Mesendoderm (in vitro differentiated cells): ENCODE measurements around the gene DMP1.

Source experiments
- DNase-seq: peaks from one replicate; pipeline ENCODE4 v3.0.0; 2013
- H2AK5ac ChIP-seq: 2 replicates; pipeline ENCODE4 v1.6.1; 2013; ENCODE audit warnings: low read length, inconsistent platforms
- H2BK120ac ChIP-seq: 2 replicates; pipeline ENCODE4 v1.6.1; 2013; ENCODE audit warnings: low read depth, mild to moderate bottlenecking, low read length, moderate library complexity, mixed read lengths
- H2BK15ac ChIP-seq: replicated peaks from 2 replicates; pipeline ENCODE4 v1.6.1; 2013; ENCODE audit warnings: low read depth, mild to moderate bottlenecking, moderate library complexity
- H2BK5ac ChIP-seq: 2 replicates; pipeline ENCODE4 v1.6.1; 2013; ENCODE audit warnings: low read length, inconsistent platforms
- H3K18ac ChIP-seq: 2 replicates; pipeline ENCODE4 v1.6.1; 2013; ENCODE audit warnings: mild to moderate bottlenecking, low read length, mixed read lengths
- H3K23ac ChIP-seq: one replicate; pipeline ENCODE4 v1.6.1; 2013; ENCODE audit warnings: low read length
- H3K27ac ChIP-seq: 2 replicates; pipeline ENCODE4 v1.5.1; 2013; ENCODE audit warnings: low read depth, mild to moderate bottlenecking, inconsistent platforms, low read length, moderate library complexity
- H3K27me3 ChIP-seq: 2 replicates; pipeline ENCODE4 v1.6.1; 2013; ENCODE audit warnings: low read length, control low read depth, mild to moderate bottlenecking, inconsistent platforms; ENCODE audit not compliant: insufficient read depth, poor library complexity
- H3K36me3 ChIP-seq: 2 replicates; pipeline ENCODE4 v1.6.1; 2013; ENCODE audit warnings: low read length, inconsistent platforms; ENCODE audit not compliant: control insufficient read depth, insufficient read depth
- H3K4ac ChIP-seq: one replicate; pipeline ENCODE4 v1.6.1; 2013; ENCODE audit warnings: low read depth, mild to moderate bottlenecking, low read length, moderate library complexity
- H3K4me1 ChIP-seq: 2 replicates; pipeline ENCODE4 v1.6.1; 2013; ENCODE audit warnings: low read depth, low read length, inconsistent platforms; ENCODE audit not compliant: control insufficient read depth
- H3K4me2 ChIP-seq: 2 replicates; pipeline ENCODE4 v1.6.1; 2013; ENCODE audit warnings: low read length
- H3K4me3 ChIP-seq: 2 replicates; pipeline ENCODE4 v1.5.1; 2013; ENCODE audit warnings: mild to moderate bottlenecking, low read length
- H3K56ac ChIP-seq: one replicate; pipeline ENCODE4 v1.6.1; 2013; ENCODE audit warnings: low read length
- H3K79me1 ChIP-seq: 2 replicates; pipeline ENCODE4 v1.6.1; 2013; ENCODE audit warnings: low read length, inconsistent platforms
- H3K79me2 ChIP-seq: 2 replicates; pipeline ENCODE4 v1.6.1; 2013; ENCODE audit warnings: mild to moderate bottlenecking, low read length; ENCODE audit not compliant: control insufficient read depth, insufficient read depth
- H3K9ac ChIP-seq: 2 replicates; pipeline ENCODE4 v1.6.1; 2013; ENCODE audit warnings: low read length, inconsistent platforms
- H4K5ac ChIP-seq: one replicate; pipeline ENCODE4 v1.6.1; 2013; ENCODE audit warnings: low read length
- H4K8ac ChIP-seq: one replicate; pipeline ENCODE4 v1.6.1; 2013; ENCODE audit warnings: low read depth, mild to moderate bottlenecking, control low read depth, low read length, moderate library complexity
- WGBS: extraction: QIAGEN DNeasy Blood & Tissue Kit; methylation state at CpG from one replicate; pipeline ENCODE4 v1.1.7; 2013; ENCODE audit warnings: low lambda C conversion rate, missing lambda C conversion rate; ENCODE audit not compliant: insufficient coverage; ENCODE audit errors: extremely low coverage; 5-methylcytosine and 5-hydroxymethylcytosine counted together

The DMP1 gene

GRCh38 chr4:87662871-87663270, 12.8 kb downstream of the DMP1 start:
- Histone ChIP-seq H2BK5ac (no peak overlapping the region), H2AK5ac (no peak overlapping the region), H3K4me2 (no peak overlapping the region), H3K27me3 (no peaks in the 10 kb centered on the region), H3K36me3 (no peaks in the 10 kb centered on the region), H3K27ac (no peak overlapping the region), H3K79me1 (no peaks in the 10 kb centered on the region), H3K4ac (no peak overlapping the region), H3K56ac (no peak overlapping the region), H4K5ac (no peak overlapping the region), H2BK120ac (no peak overlapping the region), H3K9ac (no peak overlapping the region), H2BK15ac (no peak overlapping the region), H4K8ac (no peak overlapping the region), H3K18ac (no peak overlapping the region), H3K79me2 (no peaks in the 10 kb centered on the region), H3K4me3 (no peak overlapping the region), H3K23ac (no peak overlapping the region), H3K4me1 (peaks cover 3% of the 10 kb centered on the region)
- no peak for DNase-seq
- no CpG with 5 or more reads among the region's 9 CpGs for WGBS

GRCh38 chr4:87669373-87669772, 19.3 kb downstream of the DMP1 start:
- Histone ChIP-seq H3K18ac (no peak overlapping the region), H3K9ac (no peak overlapping the region), H3K4me2 (no peak overlapping the region), H3K36me3 (no peaks in the 10 kb centered on the region), H2AK5ac (no peak overlapping the region), H3K4me3 (no peak overlapping the region), H3K79me1 (no peaks in the 10 kb centered on the region), H3K4ac (no peak overlapping the region), H2BK15ac (no peak overlapping the region), H3K27ac (no peak overlapping the region), H2BK5ac (no peak overlapping the region), H3K27me3 (no peaks in the 10 kb centered on the region), H3K79me2 (no peaks in the 10 kb centered on the region), H2BK120ac (no peak overlapping the region), H4K5ac (no peak overlapping the region), H3K56ac (no peak overlapping the region), H3K4me1 (no peaks in the 10 kb centered on the region), H3K23ac (no peak overlapping the region), H4K8ac (no peak overlapping the region)
- no CpG with 5 or more reads among the region's 3 CpGs for WGBS
- DNase-seq = no peak

DNA sequence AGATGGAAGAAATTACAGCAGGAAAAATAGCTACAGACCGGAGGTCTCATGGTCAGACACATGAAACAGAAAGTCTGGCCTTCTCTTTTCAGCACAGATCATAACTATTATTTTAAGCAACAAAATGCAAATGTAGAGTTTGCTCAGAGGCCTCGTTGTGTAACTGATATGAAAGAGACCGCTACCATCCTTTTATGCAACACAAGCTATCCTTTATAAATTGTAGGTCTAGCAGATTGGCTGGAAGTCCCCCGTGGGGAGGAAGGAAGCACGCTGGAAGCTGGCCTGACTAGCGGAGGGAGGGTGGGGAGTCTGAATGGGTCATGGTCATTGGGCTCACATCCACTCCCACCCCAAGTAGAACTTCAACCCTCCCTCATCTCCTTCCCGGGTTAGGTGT, 27.7 kb downstream of the DMP1 start:
- Histone ChIP-seq H3K56ac (no peak overlapping the region), H2BK15ac (no peak overlapping the region)

DNA sequence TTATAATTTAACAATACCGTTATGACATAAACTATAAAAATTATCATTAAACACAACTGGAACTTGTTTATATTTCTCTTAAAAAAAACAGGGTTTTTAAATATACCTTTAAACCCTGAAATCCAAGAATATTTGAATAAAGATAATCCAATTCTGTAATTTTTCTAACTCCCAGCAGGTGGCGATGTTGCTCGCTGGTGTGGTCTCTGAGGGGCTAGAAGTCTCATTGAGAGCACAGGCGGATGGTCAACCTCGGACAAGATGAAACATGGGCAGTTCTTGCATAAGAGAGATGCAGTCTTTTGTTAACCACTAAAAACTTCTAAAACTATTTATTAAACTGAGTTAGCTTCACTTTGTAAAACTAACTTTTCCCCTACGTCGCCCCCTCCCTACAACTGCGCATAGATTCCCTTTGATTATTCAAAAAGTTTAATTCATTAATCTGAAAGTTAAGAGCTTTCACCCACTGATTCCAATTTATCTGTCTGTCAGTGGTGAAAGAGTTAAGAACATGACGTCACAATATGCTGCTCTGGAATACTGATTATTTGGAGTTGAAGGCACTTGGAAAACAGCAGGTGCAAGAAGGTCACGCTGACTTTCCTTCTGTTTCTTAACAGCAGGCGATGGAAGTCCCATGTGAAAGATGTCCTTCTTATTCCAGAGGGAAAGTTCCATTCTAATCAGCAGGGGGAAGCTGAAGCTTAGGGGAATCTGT, 29.5 kb downstream of the DMP1 start:
- Histone ChIP-seq H3K36me3 (no peaks in the 10 kb centered on the region), H3K56ac (no peak overlapping the region), H3K79me2 (no peaks in the 10 kb centered on the region), H2BK5ac (no peak overlapping the region), H3K4ac (no peak overlapping the region), H3K27me3 (no peaks in the 10 kb centered on the region), H2BK15ac (no peak overlapping the region), H3K4me1 (peaks cover 2% of the 10 kb centered on the region), H2AK5ac (no peak overlapping the region), H3K23ac (no peak overlapping the region), H3K18ac (no peak overlapping the region), H4K8ac (no peak overlapping the region), H3K27ac (no peak overlapping the region), H3K79me1 (no peaks in the 10 kb centered on the region), H4K5ac (no peak overlapping the region), H3K4me2 (no peak overlapping the region), H2BK120ac (no peak overlapping the region), H3K4me3 (no peak overlapping the region), H3K9ac (no peak overlapping the region)
- DNase-seq = peak; percentile 86
- no CpG with 5 or more reads among the region's 11 CpGs for WGBS

More for the DNA sequence above, 27.7 kb downstream of the DMP1 start:
- H3K4me2 ChIP-seq = no peak overlapping the region
- DNase-seq = no peak
- H3K27me3 ChIP-seq = no peaks in the 10 kb centered on the region
- H3K18ac ChIP-seq = no peak overlapping the region
- no CpG with 5 or more reads among the region's 7 CpGs for WGBS
- no peaks in the 10 kb centered on the region for H3K36me3 ChIP-seq
- H3K79me1 ChIP-seq = no peaks in the 10 kb centered on the region
- no peak overlapping the region for H4K8ac ChIP-seq
- H3K23ac ChIP-seq = no peak overlapping the region
- no peak overlapping the region for H2AK5ac ChIP-seq
- H3K79me2 ChIP-seq = no peaks in the 10 kb centered on the region
- H2BK5ac ChIP-seq = no peak overlapping the region
- no peak overlapping the region for H3K4me3 ChIP-seq
- no peak overlapping the region for H4K5ac ChIP-seq
- H2BK120ac ChIP-seq = no peak overlapping the region
- no peak overlapping the region for H3K27ac ChIP-seq
- no peak overlapping the region for H3K4ac ChIP-seq
- H3K9ac ChIP-seq = no peak overlapping the region
- H3K4me1 ChIP-seq = peaks cover 2% of the 10 kb centered on the region

GRCh38 chr4:87680271-87680670, 30.2 kb downstream of the DMP1 start:
- Histone ChIP-seq H3K27ac (peak overlapping the region; percentile 31), H3K23ac (no peak overlapping the region), H2BK120ac (peak overlapping the region; percentile 64)

GRCh38 chr4:87688316-87688715, 38.2 kb downstream of the DMP1 start:
- no peak overlapping the region for H3K4me3 ChIP-seq
- no CpG with 5 or more reads among the region's 3 CpGs for WGBS
- H3K4me2 ChIP-seq = no peak overlapping the region
- no peak overlapping the region for H3K18ac ChIP-seq
- no peaks in the 10 kb centered on the region for H3K36me3 ChIP-seq
- no peak overlapping the region for H3K4ac ChIP-seq
- H4K8ac ChIP-seq = no peak overlapping the region
- H3K27ac ChIP-seq = no peak overlapping the region
- H3K23ac ChIP-seq = no peak overlapping the region
- H3K56ac ChIP-seq = no peak overlapping the region
- H3K27me3 ChIP-seq = no peaks in the 10 kb centered on the region
- no peak overlapping the region for H2BK15ac ChIP-seq
- DNase-seq = no peak
- no peaks in the 10 kb centered on the region for H3K4me1 ChIP-seq
- no peak overlapping the region for H3K9ac ChIP-seq
- H3K79me2 ChIP-seq = no peaks in the 10 kb centered on the region
- no peak overlapping the region for H2BK5ac ChIP-seq
- no peak overlapping the region for H4K5ac ChIP-seq
- H2AK5ac ChIP-seq = no peak overlapping the region
- H2BK120ac ChIP-seq = no peak overlapping the region
- H3K79me1 ChIP-seq = no peaks in the 10 kb centered on the region

More at GRCh38 chr4:87680271-87680670, 30.2 kb downstream of the DMP1 start:
- Histone ChIP-seq H2BK5ac (no peak overlapping the region), H3K36me3 (no peaks in the 10 kb centered on the region), H3K56ac (no peak overlapping the region), H3K4me3 (no peak overlapping the region), H3K18ac (no peak overlapping the region), H3K4me1 (peaks cover 2% of the 10 kb centered on the region), H4K8ac (no peak overlapping the region), H3K79me2 (no peaks in the 10 kb centered on the region), H3K9ac (no peak overlapping the region), H3K4ac (no peak overlapping the region), H3K79me1 (no peaks in the 10 kb centered on the region), H2BK15ac (no peak overlapping the region), H3K27me3 (no peaks in the 10 kb centered on the region), H2AK5ac (no peak overlapping the region), H4K5ac (no peak overlapping the region), H3K4me2 (no peak overlapping the region)
- WGBS = no CpG with 5 or more reads among the region's 5 CpGs
- DNase-seq = no peak
